NCI-H1092 treated with DMSO at 0.1 percent for 48 hours (cell line): Measurements from ENCODE around the gene CGB7.
"Not testable (repeated sequence)": the region's sequence is repeated elsewhere in the genome, so short reads cannot be mapped to it uniquely, and the experiment has no call there.

ENCODE experiments used
- DNase-seq: peaks from one replicate; lab custom pipeline; 2025; lab: John Stamatoyannopoulos, UW

The CGB7 gene

DNA sequence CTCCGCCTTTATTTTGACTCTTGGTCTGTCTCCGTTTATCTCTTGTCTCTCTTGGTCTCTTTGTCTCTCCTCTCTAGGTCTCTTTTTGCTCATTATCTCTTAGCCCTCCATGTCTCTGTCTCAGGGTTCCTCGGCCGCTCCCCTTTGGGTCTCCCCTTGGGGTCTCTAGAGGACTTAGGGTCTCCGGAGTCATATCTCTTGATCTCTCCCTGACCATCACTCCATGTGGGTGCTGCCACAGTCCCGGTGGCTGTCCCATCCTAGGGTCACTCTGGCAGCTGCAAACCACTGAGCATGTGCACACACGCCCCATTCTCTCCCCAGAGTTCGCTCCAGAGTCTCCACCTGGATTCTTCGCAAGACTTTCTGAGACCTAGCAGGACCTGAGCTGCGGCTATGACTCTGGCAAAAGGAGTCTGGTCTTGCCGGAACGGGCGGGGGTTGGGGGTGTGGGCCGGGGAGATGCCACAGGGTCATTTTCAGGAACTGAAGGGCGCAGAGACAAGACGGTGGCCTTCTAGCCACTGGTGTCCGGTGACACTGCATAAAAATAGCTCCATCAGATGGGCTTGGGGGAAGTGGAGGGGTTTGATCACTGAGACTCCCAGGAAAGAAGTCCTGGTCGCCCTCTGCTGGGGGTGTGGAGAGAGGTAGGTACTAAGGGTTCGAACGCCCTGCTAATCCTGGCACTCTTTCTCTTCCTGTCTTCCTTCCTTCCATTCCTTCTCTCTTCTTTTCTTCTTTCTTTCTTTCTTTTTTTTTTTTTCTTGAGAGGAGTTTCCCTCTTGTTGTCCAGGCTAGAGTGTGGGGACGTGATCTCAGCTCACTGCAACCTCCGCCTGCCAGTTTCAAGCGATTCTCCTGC, 16.2 kb upstream of the CGB7 start:
- no peak for DNase-seq

DNA sequence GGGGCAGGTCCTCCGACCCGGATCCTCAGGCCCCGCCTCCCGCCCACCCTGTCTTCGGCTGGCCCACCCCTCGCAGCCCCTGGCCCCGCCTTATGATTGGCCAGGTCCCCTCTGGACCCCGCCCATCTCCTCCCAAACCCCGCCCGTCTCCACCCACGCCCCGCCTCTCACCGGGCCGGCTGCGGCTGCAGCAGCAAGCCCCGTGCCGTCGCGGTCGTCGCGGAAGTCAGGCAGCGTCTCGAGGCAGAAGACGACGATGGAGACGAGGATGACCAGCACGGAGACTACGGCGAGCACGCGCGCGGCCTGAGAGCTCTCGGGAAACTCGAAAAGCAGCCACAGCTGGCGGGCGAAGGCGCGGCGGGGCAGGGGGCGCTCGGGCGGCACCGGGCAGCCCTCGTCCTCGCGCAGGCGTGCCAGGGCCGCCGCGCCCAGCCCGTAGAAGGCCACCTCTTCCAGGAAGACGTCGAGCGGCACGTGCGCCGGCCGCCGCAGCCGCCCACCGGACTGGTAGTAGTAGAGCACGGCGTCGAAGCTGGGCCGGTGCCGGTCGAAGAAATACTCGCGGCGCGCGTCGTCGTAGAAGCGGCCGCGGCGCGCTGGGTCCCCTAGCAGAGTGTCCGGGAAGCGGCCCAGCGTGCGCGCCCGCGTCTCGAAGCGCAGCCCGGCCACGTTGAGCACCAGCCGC, 14.5 kb upstream of the CGB7 start:
- DNase-seq: no peak

DNA sequence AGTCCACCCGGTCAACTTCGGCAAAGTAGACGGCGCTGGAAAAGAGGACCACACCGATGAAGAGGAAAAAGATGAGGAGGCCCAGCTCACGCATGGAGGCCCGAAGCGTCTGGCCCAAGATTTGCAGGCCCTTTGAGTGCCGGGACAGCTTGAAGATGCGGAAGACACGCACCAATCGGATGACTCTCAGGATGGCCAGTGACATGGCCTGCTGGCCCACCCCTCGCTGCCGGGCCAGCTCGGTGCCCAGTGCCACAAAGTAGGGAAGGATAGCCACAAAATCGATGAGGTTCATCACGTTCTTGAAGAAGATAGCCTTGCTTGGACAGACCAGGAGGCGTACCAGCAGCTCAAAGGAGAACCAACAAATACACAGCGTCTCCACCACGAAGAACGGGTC, 12.9 kb upstream of the CGB7 start:
- no peak for DNase-seq

DNA sequence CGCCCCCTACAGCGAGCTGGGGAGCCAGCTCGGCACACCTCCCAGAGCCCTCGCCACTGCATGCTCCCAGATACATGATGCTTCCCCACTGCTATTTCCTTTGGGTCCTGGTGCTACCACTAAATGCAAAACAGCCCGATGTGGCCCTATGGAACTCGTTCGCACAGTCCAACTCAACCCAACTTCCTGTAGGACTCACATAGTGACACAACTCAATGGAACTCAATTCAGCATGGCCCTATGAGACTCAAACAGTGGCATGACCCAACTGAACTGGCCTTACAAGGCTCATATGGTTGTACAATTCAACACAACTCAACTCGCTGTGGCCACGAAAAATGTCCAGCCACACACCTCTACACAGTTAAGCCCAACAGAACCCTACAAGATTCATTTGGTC, 11.5 kb upstream of the CGB7 start:
- DNase-seq: no peak

DNA sequence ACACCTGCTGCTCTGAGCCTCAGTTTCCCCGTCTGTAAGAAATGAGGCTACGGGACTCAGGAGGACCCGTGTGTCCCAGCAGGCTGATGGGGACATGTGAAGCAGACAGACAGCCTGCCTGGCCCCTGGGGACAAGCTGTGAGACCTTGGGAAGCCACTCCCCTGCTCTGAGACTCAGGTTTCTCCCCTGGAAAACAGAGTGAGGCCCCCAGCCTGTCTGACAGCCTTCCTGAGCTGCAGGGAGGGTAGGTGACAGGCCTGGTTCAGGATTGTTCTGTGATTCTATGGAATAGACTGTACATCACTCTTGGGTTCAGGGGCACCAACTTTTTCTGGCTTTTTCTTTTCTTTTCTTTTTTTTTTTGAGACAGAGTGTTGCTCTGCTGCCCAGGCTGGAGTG, 10.0 kb upstream of the CGB7 start:
- DNase-seq: no peak

DNA sequence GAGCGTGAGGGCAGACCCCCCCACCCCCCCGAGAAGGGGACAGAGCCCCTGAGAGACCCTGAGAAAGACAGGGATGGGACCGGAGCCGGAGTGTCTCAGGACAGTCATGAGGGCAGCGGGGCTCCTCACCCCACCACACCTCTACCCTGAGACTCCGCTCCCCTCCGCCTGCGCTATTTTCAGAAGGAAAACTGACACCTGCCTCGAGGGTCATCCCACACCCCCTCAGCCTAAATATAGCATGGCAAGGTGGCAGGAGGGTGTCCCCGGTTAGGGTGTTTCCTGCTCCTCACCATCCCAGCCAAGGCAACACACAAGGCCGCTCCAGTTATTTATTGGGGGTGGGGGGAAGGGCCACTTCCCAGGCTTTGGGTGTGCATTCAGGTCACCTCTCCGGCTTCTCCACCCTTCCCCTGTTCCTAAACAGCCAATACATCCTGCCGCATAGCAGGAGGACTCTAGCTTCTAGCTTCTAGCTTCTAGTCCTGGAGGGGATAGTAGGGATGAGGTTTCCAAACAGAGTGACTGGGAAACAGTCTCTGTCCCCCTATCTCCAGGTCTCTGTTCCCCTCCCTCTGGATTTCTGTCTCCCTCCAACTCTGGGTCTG, 8.5 kb upstream of the CGB7 start:
- no peak for DNase-seq

DNA sequence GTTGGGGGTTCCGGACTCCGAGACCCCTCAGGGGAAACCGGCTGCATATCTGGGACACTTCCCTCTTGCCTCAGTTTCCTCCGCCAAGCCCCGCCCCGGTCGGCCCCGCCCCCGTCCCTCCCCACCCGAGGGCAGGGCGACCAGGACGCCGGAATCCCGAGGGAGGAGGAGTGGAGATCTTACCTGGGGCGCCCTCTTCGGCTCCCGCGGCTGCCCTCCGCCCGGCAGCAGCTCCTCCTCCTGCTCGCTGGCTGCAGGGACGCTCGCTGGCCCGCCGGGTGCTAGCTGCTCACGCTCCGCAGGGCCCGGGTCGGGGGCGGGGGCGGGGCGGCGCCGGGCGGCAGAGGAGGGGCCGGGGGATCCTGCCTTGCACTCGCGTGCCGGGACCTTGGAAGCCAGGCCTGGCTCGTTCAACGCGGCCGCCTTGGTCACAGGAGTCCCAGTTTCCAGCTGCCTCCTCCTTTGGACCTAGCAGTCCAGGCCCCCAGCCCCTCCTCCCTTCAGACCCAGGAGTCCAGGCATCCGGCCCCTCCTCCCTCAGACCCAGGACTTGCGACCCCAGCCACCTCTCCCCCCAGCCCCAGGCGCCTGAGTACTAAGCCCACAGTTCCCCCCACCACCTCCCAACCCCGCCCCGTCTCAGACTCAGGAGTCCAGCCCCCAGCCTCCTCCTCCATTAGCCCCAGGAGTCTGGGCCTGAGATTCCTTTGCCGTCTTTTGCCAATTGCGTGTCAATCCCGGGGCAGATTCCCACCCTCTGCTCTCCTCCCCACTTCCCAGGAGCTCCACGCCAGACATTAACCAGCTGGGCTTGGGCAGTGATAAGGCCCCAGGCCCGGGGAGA, 7.4 kb upstream of the CGB7 start, which contains the start of gene NTF4:
Gene NTF4, minus strand, starts transcription at position 51 of the 844 bp plus-strand sequence. CDS start 2,821 bp downstream, outside the sequence.
- DNase-seq: no peak

DNA sequence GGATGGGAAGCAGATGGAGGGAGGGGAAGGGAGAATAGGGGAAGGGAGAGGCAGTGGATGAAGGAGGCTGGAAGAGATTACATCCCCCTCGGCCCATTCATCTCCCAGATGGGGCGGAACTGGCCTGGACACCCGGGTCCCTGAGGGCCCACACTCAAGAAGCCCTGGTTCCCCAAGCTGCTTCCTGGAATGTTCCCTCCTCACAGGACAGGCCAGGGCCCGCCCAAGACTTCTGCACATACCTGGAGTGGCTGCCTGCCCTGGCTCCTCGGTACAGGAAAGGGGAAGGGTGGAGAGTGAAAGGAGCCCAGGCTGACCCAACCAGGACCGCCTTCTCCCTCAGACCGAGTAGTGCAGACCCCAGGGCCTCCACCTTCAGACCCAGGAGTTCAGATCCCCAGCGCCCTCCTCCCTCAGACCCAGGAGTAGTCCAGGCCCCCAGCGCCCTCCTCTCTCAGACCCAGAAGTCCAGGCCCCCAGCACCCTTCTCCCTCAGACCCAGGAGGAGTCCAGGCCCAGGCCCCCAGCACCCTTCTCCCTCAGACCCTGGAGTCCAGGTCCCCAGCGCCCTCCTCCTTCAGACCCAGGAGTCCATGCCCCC, 6.6 kb upstream of the CGB7 start:
- DNase-seq: no peak

DNA sequence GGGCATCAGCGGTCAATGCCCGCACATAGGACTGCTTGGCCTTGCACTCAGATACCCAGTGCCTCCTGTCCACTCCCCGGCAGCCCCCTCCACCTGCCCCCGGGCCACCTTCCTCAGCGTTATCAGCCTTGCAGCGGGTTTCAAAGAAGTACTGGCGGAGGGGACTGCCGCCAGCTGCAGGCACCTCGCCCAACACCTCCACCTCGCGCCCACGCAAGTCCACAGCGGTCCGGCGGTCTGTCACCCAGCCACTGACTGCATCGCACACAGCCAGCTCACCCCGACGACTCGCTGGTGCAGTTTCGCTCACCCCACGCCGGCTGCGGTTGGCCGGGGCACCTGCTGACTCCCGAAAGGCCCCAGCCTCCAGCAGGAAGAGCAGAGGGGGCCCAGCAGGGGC, 3.9 kb upstream of the CGB7 start:
- DNase-seq: no peak

DNA sequence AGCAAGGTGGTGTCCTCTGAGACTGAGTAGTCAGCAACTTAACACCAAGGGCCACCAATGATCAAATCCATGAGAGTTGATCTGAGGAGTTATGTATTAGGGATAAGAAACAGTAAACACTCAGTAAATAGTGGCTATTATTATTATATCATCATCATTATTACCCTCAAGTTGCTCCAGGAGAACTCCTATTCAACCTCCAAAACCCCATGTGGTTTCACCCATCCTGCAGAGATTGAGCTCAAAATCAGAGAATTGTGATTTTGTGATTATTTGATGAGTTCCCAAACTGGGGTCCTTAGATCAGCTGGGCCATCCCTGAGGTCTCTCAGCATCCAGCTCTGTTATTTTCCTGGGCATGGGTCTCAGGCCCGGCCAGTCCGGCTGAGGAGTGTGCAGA, 3.5 kb upstream of the CGB7 start:
- no peak for DNase-seq

DNA sequence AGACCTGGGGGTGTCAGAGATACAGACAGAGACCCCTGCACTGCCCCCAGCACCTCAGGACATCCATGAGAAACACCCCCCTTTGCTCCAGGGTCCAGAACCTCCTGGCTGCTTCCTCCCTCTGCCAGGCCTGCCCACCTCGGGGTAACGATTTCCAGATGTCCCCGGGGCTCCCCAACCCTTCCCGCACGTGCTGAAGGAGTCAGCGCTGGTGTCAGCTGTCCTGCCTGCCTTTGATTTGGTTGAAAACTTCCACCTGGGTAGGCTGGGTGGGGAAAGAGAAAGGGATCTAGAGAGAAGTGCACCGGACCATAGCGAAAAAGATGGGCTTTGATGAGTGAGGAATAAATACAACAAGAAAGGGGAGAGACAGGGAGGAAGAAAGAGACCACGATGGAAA, 1.5 kb upstream of the CGB7 start:
- no peak for DNase-seq

DNA sequence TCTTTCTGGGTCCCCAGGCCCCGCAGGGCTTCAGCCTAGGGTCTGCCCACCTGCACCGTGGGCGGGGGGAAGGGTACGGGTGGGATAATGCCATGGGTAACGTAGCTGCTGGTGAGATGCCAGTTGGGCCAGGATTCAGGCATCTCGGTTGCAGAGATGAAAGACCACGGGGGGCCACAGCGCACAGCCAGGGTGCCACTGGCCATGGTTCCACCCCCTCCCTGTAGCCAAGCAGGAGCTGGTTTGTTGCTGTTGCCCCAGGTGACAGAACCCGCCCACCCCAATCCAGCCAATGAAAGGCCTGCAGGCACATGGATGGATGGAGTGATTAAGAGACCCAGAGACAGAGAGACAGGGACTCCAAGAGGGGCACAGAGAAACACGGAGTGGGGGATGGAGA, 1.0 kb upstream of the CGB7 start:
- no peak for DNase-seq

DNA sequence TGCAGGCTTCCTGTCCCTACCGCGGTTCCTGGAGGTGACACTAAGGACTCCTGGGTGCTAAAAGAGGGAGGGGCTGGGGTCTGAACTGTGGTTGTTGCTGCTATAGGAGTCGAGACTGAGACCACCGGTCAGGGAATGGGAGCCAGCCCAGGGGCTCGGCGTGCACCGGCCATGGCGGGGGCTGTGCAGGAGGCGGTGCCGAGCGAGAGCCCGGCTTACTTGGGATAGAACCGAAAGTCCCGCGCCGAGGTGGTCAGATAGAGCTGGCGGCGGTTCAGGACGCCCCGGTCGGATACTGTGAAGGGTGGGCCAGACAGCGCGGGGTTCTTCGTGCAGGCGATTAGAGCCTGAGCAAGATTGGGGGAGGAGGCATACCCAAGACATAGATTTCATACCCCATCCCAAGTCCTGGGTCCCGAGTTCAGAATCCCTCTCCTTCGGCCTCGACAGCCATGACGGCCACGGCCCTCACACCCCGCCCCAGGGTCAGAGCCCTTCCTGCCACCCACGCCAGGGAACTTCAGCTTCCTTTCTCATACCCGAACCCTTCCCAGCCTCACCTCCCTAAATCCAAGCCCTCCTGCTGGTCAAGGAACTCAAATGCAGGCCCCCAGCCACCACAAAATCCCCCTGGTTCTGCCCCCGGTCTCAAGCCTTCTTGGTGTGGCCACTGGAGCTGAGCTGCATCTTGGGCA, 500 bp downstream of the CGB7 start:
- DNase-seq: not testable (repeated sequence)

DNA sequence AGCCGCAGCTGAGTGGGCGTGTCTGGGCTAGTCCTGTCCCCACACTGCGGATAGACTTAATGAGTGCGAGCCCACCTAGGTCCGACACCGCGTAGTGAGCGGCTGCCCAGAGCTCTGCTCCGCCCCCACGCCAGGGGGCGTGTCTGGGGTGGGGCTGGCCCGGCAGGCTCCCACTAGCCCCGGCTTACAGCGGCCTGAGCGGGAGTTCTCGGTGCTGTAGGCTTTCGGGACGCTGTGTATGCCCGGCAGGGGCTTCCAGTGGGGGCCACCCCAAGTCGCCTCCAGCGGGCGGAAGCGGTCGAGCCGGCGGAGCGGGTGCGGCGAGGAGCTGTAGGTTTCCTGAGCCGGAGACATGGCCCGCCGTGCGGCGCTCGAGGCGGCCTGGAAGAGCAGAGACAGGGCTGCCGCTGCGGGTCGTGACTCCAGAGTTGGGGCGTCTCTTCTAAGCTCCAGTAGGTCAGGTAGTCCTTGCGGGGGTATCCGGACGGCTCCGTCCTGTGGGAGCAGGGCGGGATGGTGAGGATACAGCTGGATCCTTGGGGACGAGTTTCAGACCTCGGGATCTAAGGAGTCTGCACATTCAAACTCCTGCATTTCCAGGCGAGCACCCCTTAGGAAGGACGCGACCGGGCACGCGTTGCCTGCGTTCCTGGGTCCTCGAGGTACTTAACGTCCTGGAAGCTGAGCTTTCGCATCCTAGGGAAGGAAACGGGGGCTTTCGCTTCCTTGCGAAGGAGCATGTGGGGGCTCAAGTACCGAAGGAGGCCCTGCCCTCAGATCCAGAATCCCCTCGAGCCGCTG, 1.2 kb downstream of the CGB7 start:
- DNase-seq: no peak

DNA sequence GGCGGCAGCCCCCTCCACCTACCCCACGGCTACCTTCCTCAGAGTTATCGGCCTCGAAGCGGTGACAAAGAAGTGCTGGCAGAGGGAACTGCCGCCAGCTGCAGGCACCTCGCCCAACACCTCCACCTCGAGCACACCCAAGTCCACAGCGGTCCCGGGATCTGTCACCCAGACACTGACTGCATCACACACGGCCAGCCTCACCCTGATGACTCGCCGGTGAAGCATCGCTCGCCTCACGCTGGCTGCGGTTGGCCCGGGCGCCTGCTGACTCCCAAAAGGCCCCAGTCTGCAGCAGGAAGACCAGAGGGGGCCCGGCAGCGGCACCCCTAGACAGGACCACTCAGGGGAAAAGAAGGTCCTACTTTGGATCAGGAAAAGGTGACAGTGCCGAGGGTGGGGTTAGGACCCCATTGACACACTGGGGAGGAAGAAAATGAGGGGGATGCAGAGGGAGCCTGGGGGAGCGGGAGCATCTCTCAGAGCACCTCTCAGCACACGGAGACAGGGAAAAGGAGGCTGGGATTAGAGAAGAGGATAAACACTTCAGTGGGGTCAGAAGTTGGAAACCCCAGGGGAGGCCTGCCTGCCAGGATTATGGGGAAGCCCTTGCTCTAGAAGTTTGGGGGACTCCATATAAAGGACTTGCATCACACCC, 7.0 kb downstream of the CGB7 start:
- not testable (repeated sequence) for DNase-seq

DNA sequence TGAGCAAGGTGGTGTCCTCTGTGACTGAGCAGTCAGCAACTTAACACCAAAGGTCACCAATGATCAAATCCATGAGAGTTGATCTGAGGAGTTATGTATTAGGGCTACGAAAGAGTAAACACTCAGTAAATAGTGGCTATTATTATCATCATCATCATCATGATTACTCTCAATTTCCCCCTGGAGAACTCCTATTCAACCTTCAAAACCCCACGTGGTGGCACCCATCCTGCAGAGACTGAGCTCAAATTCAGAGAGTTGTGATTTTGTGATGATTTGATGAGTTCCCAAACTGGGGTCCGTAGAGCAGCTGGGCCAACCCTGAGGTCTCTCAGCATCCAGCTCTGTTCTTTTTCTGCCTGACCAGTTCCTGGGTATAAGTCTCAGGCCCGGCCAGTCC, 7.7 kb downstream of the CGB7 start:
- not testable (repeated sequence) for DNase-seq

DNA sequence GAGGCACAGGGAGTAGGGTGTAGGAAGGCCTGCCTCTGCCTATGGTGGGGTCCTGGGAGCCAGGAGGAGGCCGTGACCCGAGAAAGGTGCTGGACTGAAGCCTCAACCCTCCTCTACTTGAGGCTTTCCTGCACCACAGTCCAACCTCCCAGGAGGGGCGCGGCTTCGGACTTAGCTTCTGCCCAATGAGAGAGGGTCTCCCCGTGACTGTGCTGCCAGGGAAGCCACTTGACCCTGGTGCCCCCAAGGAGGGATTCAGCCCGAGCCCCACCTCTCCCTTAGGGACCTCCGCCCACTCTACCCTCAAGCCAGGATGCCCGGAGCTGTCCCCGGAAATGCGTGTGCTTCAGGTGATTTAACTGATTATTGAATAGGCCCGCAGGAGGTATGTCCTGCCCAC, 8.5 kb downstream of the CGB7 start, which contains the start of gene CGB8:
Gene CGB8, minus strand, starts transcription at position 101 of the 400 bp plus-strand sequence. CDS start 372 bp downstream, outside the sequence.
- DNase-seq: not testable (repeated sequence)

DNA sequence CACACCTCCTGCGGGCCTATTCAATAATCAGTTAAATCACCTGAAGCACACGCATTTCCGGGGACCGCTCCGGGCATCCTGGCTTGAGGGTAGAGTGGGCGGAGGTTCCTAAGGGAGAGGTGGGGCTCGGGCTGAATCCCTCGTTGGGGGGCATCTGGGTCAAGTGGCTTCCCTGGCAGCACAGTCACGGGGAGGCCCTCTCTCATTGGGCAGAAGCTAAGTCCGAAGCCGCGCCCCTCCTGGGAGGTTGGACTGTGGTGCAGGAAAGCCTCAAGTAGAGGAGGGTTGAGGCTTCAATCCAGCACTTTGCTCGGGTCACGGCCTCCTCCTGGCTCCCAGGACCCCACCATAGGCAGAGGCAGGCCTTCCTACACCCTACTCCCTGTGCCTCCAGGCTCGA, 14.0 kb downstream of the CGB7 start, which contains the start of gene CGB5:
Gene CGB5, plus strand, starts transcription at position 301 of the 400 bp plus-strand sequence. CDS start 362 bp downstream, outside the sequence.
- not testable (repeated sequence) for DNase-seq

DNA sequence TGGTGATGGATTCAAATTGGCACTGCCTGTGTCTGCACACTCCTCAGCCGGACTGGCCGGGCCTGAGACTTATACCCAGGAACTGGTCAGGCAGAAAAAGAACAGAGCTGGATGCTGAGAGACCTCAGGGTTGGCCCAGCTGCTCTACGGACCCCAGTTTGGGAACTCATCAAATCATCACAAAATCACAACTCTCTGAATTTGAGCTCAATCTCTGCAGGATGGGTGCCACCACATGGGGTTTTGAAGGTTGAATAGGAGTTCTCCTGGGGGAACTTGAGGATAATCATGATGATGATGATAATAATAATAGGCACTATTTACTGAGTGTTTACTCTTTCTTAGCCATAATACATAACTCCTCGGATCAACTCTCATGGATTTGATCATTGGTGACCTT, 14.9 kb downstream of the CGB7 start:
- DNase-seq: not testable (repeated sequence)
